ENCODE results near the gene LRBA.

The LRBA gene

DNA sequence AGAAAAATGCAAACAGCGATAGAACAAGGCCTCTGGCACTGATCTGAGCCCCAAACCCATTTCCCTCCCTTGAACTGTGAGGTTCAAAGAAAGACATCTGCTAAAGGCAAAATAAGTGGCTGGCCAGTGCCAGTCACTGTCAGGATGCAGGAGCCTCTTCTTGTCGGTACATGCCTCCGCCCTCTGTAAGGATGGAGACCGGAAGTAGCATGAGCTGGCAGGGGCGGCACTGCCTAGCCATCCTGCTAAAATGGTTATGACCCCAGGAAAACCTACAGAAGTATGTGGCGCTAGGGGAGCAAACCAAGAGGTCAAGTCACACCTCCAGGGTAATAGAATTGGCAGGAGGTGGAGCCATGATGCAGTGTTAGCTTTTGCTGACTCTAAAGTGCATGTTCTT lies 756.5 kb downstream of the LRBA start:
- Mint-ChIP-seq H3K4me1 (no peaks in the 10 kb centered on the region), H3K9me3 (no peaks in the 10 kb centered on the region), H3K27me3 (no peaks in the 10 kb centered on the region), H3K4me3 (no peak overlapping the region), H3K36me3 (ENCODE audit: insufficient read depth) (peaks cover 11% of the 10 kb centered on the region), H3K27ac (ENCODE audit: low read depth) (no peak overlapping the region)
- DNase-seq (ENCODE audit: low spot score in 2 of 2): no peak
- ATAC-seq (replicated peaks; ENCODE audit: extremely low read depth, poor library complexity, severe bottlenecking): no peak

DNA sequence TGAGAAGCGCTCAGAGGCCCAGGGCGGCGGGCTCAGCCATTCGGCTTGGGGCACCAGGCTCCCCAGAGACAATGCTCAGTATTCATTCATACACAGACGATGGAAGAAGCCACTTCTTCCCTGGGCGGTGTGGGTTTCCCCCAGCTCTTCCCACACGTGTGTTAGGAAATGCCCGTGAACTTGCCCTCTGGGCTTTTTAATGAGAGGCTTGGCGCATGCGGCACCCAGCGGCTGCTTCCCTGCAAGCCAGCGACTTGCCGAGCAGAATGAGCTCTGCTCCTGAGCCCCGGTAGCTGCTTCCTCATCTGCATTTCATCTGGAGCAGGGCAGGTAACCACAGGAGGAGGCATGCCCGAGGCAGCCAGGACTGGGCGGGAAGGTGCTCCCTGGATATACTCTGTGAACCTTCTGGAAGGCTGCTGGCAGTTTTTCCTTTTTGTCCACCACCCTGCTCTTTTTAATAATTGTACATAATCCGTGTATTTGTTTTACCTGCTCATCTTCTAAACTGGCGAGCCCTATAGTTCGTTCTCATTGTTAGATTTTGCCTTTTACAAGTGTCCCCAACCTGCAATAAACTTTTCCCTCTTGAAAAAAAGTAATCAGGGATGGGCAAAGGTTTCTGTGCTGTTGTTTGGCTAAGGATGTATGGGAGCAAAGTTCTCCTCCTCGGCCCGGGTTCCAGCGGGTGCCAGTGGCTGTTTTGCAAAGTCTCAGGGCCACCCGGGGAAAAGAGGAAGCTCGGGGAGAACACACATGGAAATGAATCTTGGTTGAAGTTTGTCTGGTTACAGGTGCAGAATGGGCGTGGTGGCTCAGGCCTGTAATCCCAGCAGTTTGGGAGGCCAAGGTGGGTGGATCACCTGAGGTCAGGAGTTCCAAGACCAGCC lies 758.0 kb downstream of the LRBA start:
- no peaks in the 10 kb centered on the region for H3K4me1 Mint-ChIP-seq
- H3K4me3 Mint-ChIP-seq: no peak overlapping the region
- no peaks in the 10 kb centered on the region for H3K27me3 Mint-ChIP-seq
- H3K27ac Mint-ChIP-seq (ENCODE audit: low read depth): no peak overlapping the region
- H3K9me3 Mint-ChIP-seq: no peaks in the 10 kb centered on the region
- no peak for ATAC-seq (replicated peaks; ENCODE audit: extremely low read depth, poor library complexity, severe bottlenecking)
- DNase-seq (ENCODE audit: low spot score in 2 of 2): no peak
- peaks cover 9% of the 10 kb centered on the region for H3K36me3 Mint-ChIP-seq (ENCODE audit: insufficient read depth)

DNA sequence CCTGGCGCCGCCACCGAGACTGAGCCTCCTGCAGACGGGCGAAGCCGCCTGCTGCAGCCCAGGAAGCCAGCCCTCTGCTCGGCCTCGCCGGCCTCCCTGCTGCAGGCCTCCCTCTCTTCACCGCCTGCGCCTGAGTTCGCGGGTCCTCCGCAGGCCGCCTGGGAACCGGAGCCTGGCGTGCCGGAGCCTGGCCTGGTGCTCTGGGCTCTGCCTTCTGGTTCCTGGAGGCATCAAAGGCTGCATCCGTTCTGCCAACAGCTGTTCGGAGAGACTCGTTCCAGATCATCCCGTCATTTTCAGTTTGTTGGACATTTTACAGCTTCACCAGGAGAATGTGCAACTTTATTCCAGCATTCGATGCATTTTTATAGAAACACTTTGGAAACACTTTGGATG lies 758.9 kb downstream of the LRBA start:
- Mint-ChIP-seq H3K36me3 (ENCODE audit: insufficient read depth) (peaks cover 7% of the 10 kb centered on the region), H3K4me3 (no peak overlapping the region), H3K27ac (ENCODE audit: low read depth) (no peak overlapping the region), H3K9me3 (no peaks in the 10 kb centered on the region), H3K4me1 (no peaks in the 10 kb centered on the region), H3K27me3 (no peaks in the 10 kb centered on the region)
- ATAC-seq (replicated peaks; ENCODE audit: extremely low read depth, poor library complexity, severe bottlenecking): no peak
- no peak for DNase-seq (ENCODE audit: low spot score in 2 of 2)

DNA sequence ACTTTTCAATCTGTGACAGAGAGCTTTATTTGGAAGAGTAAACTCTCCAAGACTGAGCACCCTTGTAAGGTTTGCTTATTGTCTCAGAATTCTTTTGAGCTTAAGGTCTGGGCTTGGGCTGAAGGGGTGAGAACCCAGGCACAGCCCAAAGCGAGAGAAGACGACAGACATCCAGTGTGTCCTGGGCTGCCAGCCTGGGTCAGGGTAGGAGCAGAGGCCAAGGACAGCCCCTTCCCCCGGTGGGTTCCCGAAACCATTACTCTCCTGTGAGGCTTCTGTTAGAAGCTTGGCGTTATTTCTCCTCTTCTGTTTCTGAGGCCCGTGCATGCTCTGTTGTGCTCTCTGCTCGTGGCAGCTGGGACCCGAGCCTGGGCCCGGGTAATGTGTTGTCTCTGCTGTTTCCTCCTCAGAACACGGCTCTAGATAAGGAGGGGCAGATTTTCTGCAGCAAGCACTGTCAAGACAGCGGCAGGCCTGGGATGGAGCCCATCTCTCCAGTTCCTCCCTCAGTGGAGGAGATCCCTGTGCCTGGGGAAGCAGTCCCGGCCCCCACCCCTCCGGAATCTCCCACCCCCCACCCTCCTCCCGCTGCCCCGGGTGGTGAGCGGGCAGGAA lies 759.4 kb downstream of the LRBA start:
- Mint-ChIP-seq H3K36me3 (ENCODE audit: insufficient read depth) (peaks cover 6% of the 10 kb centered on the region), H3K9me3 (no peaks in the 10 kb centered on the region), H3K27me3 (no peaks in the 10 kb centered on the region), H3K27ac (ENCODE audit: low read depth) (no peak overlapping the region), H3K4me3 (no peak overlapping the region), H3K4me1 (no peaks in the 10 kb centered on the region)
- ATAC-seq (replicated peaks; ENCODE audit: extremely low read depth, poor library complexity, severe bottlenecking): no peak
- DNase-seq (ENCODE audit: low spot score in 2 of 2): no peak

- DNase-seq (ENCODE audit: low spot score in 2 of 2) (no peak), ATAC-seq (replicated peaks; ENCODE audit: extremely low read depth, poor library complexity, severe bottlenecking) (no peak)
- no peak overlapping the region for H3K27ac Mint-ChIP-seq (ENCODE audit: low read depth)
- H3K27me3 Mint-ChIP-seq: peaks cover under 1% of the 10 kb centered on the region
- no peaks in the 10 kb centered on the region for H3K9me3 Mint-ChIP-seq
- peaks cover 4% of the 10 kb centered on the region for H3K36me3 Mint-ChIP-seq (ENCODE audit: insufficient read depth)
- no peaks in the 10 kb centered on the region for H3K4me1 Mint-ChIP-seq
- no peak overlapping the region for H3K4me3 Mint-ChIP-seq
These were observed 761.0 kb downstream of the LRBA start for GRCh38 chr4:150253965-150254630.

- ATAC-seq (replicated peaks; ENCODE audit: extremely low read depth, poor library complexity, severe bottlenecking) (no peak), DNase-seq (ENCODE audit: low spot score in 2 of 2) (no peak)
- no peaks in the 10 kb centered on the region for H3K9me3 Mint-ChIP-seq
- no peak overlapping the region for H3K27ac Mint-ChIP-seq (ENCODE audit: low read depth)
- no peaks in the 10 kb centered on the region for H3K4me1 Mint-ChIP-seq
- H3K4me3 Mint-ChIP-seq: no peak overlapping the region
- H3K27me3 Mint-ChIP-seq: peaks cover 7% of the 10 kb centered on the region
- H3K36me3 Mint-ChIP-seq (ENCODE audit: insufficient read depth): peaks cover 4% of the 10 kb centered on the region
These were observed 761.7 kb downstream of the LRBA start for GRCh38 chr4:150253416-150253815.

DNA sequence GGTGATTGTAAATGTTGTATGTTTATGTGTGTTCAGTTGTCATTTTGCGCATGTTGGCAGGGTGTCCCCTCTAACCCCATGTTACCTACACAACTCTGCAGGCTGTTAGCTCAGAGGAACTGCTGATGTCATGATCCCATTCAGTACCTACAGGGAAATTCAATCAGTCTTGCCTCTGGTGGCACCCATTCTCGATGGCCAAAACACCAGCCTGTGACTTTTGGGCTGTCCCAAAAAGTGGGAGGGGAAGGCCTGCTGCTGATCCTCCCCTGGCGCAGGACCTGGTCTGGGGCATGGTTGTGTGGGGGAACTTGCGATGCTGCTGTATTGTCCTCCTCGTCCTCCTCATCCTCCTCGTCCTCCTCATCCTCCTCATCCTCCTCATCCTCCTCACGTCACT lies 762.3 kb downstream of the LRBA start:
- ATAC-seq (replicated peaks; ENCODE audit: extremely low read depth, poor library complexity, severe bottlenecking) (no peak), DNase-seq (ENCODE audit: low spot score in 2 of 2) (no peak)
- Mint-ChIP-seq H3K9me3 (no peaks in the 10 kb centered on the region), H3K27me3 (peaks cover 14% of the 10 kb centered on the region), H3K4me3 (no peak overlapping the region), H3K4me1 (no peaks in the 10 kb centered on the region), H3K36me3 (ENCODE audit: insufficient read depth) (peaks cover 4% of the 10 kb centered on the region), H3K27ac (ENCODE audit: low read depth) (no peak overlapping the region)

GRCh38 chr4:150252306-150252705 lies 762.8 kb downstream of the LRBA start:
- no peaks in the 10 kb centered on the region for H3K9me3 Mint-ChIP-seq
- peaks cover 4% of the 10 kb centered on the region for H3K36me3 Mint-ChIP-seq (ENCODE audit: insufficient read depth)
- DNase-seq (ENCODE audit: low spot score in 2 of 2) (no peak), ATAC-seq (replicated peaks; ENCODE audit: extremely low read depth, poor library complexity, severe bottlenecking) (no peak)
- no peak overlapping the region for H3K27ac Mint-ChIP-seq (ENCODE audit: low read depth)
- no peak overlapping the region for H3K4me3 Mint-ChIP-seq
- H3K27me3 Mint-ChIP-seq: peaks cover 18% of the 10 kb centered on the region
- H3K4me1 Mint-ChIP-seq: no peaks in the 10 kb centered on the region

DNA sequence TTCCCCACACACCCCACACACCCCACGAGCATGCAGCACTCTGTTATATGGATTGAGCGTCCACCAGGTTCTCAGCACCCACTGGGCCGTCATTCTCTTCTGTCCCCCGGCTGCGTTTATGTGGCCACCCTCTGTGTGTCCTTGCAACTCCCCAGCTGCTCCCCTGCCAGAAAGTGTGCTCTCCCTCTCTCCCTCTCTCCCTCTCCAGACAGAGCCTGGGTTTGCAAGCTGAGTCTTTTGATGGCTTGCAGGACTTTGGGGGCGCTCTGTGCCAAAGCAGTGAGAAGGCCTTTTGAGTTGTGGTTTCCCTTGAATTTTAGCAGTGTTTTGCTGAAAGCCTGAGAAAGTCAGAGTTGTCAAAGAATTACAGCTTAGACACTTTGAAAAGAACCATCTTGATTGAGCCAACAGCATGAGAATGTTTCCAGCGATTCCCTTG lies 763.3 kb downstream of the LRBA start:
- DNase-seq (ENCODE audit: low spot score in 2 of 2): no peak
- no peaks in the 10 kb centered on the region for H3K9me3 Mint-ChIP-seq
- H3K27ac Mint-ChIP-seq (ENCODE audit: low read depth): no peak overlapping the region
- peaks cover 2% of the 10 kb centered on the region for H3K36me3 Mint-ChIP-seq (ENCODE audit: insufficient read depth)
- ATAC-seq (replicated peaks; ENCODE audit: extremely low read depth, poor library complexity, severe bottlenecking): no peak
- H3K4me1 Mint-ChIP-seq: no peaks in the 10 kb centered on the region
- H3K27me3 Mint-ChIP-seq: peaks cover 24% of the 10 kb centered on the region
- H3K4me3 Mint-ChIP-seq: no peak overlapping the region

DNA sequence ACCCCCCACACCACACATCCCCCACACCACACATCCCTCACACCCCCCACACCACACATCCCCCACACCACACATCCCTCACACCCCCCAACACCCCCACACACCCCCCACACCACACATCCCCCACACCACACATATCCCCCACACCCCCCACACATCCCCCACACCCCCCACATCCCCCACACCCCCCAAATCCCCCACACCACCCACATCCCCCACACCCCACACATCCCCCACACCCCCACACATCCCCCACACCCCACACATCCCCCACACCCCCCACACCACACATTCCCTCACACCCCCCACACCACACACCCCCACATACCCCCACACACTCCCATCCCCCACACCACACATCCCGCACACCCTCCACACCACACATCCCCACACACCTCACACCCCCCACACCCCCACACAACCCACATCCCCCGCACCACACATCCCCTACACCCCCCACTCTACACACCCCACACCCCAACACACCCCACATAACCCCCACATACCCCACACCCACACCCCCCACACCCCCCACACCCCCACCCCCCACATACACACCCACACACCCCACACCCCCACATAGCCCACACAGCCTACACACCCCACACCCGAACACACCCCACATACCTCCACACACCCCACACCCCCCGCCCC lies 764.0 kb downstream of the LRBA start:
- Mint-ChIP-seq H3K27ac (ENCODE audit: low read depth) (no peak overlapping the region), H3K4me3 (no peak overlapping the region), H3K36me3 (ENCODE audit: insufficient read depth) (no peaks in the 10 kb centered on the region), H3K9me3 (no peaks in the 10 kb centered on the region), H3K4me1 (no peaks in the 10 kb centered on the region), H3K27me3 (peaks cover 29% of the 10 kb centered on the region)
- ATAC-seq (replicated peaks; ENCODE audit: extremely low read depth, poor library complexity, severe bottlenecking) (no peak), DNase-seq (ENCODE audit: low spot score in 2 of 2) (no peak)

DNA sequence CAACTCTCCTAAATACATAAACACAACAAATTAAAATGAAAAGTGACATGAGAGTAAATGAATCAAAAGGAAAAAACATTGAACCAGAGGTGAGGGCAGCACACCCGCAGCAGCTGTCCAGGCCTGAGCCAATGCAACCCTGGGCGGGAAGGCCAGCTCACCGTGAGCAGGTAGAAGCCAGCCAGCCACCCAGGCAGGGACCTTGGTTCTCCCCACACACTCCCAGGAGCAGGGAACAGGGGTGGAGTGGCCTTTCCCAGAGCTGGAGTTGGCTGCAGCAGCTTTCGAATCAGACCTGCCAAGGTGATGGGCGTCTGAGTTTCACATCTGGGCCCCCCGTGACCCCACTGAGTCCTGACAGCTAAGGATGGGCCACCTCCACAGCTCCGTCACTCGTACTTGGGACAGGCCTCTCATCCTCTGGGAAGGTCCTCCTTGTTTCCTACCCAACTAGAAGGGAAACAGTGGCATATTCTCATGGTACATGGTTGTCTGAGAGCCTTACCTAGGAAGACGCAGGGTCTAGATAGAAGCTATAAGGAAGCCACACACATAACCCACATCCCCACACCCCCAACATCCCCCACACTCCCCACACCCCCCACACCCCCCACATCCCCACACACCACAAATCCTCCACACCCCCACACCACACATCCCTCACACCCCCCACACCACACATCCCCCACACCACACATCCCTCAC lies 764.6 kb downstream of the LRBA start:
- DNase-seq (ENCODE audit: low spot score in 2 of 2) (no peak), ATAC-seq (replicated peaks; ENCODE audit: extremely low read depth, poor library complexity, severe bottlenecking) (no peak)
- Mint-ChIP-seq H3K4me1 (no peaks in the 10 kb centered on the region), H3K36me3 (ENCODE audit: insufficient read depth) (no peaks in the 10 kb centered on the region), H3K4me3 (no peak overlapping the region), H3K27ac (ENCODE audit: low read depth) (no peak overlapping the region), H3K27me3 (peaks cover 29% of the 10 kb centered on the region), H3K9me3 (no peaks in the 10 kb centered on the region)

- Mint-ChIP-seq H3K4me3 (no peak overlapping the region), H3K27ac (ENCODE audit: low read depth) (no peak overlapping the region), H3K9me3 (no peaks in the 10 kb centered on the region), H3K36me3 (ENCODE audit: insufficient read depth) (no peaks in the 10 kb centered on the region), H3K27me3 (peaks cover 29% of the 10 kb centered on the region), H3K4me1 (no peaks in the 10 kb centered on the region)
- DNase-seq (ENCODE audit: low spot score in 2 of 2) (no peak), ATAC-seq (replicated peaks; ENCODE audit: extremely low read depth, poor library complexity, severe bottlenecking) (no peak)
These were observed 766.9 kb downstream of the LRBA start for GRCh38 chr4:150248181-150248580.
